Heart left ventricle (tissue), 16 donors: ENCODE results near the gene OSBPL10. TPM values are rescaled to one million over a fixed set of nuclear protein-coding genes. Genes with fewer than 3 reads are reported as not detected.

Source experiments
- ATAC-seq, 4 donors: fragments of 200-7000 bp; cut with Tn5 transposase; one replicate each; pipeline ENCODE4 v1.9.1; 2020 to 2022; ENCODE audit warnings: moderate library complexity in 4 of 4, mild to moderate bottlenecking in 3 of 4, moderate number of reproducible peaks in 1 of 4
- DNase-seq, 5 donors: peaks; one replicate each; pipeline ENCODE4 v3.0.0-alpha.2; 2020
- H3K27ac ChIP-seq, 12 donors: fragments of 200-600 bp; sonication (generic) in 4 of 12; one replicate each; pipeline versions ENCODE4 v1.5.0 to v1.8.0; 2016 to 2022; ENCODE audit warnings: mild to moderate bottlenecking in 2 of 12
- H3K27me3 ChIP-seq, 9 donors: fragments of 200-600 bp; sonication (generic) in 2 of 9; one replicate each; pipeline versions ENCODE4 v1.5.1 to v1.8.0; 2016 to 2022; ENCODE audit warnings: mild to moderate bottlenecking in 3 of 9
- H3K36me3 ChIP-seq, 9 donors: fragments of 200-600 bp; sonication (generic) in 2 of 9; one replicate each; pipeline versions ENCODE4 v1.5.0 to v1.8.0; 2018 to 2022; ENCODE audit warnings: mild to moderate bottlenecking in 2 of 9
- H3K4me1 ChIP-seq, 12 donors: fragments of 200-600 bp; sonication (generic) in 4 of 12; one replicate each; pipeline versions ENCODE4 v1.5.0 to v1.8.0; 2016 to 2022; ENCODE audit warnings: mild to moderate bottlenecking in 3 of 12
- H3K4me3 ChIP-seq, 12 donors: fragments of 200-600 bp; sonication (generic) in 4 of 12; one replicate each; pipeline versions ENCODE4 v1.5.0 to v1.8.0; 2017 to 2022; ENCODE audit warnings: mild to moderate bottlenecking in 9 of 12, moderate library complexity in 4 of 12
- H3K9me3 ChIP-seq, 12 donors: fragments of 200-600 bp; sonication (generic) in 4 of 12; one replicate each; pipeline versions ENCODE4 v1.5.0 to v1.8.0; 2016 to 2022; ENCODE audit warnings: mild to moderate bottlenecking in 1 of 12
- POLR2A ChIP-seq, 2 donors: fragments of 450-650 bp; IDR thresholded peaks; one replicate each; pipeline ENCODE4 v1.6.1; 2017; ENCODE audit warnings: antibody characterized with exemption in 2 of 2, mild to moderate bottlenecking in 2 of 2, moderate library complexity in 2 of 2
- WGBS, 4 donors: extraction: QIAGEN DNeasy Blood & Tissue Kit in 2 of 4; methylation state at CpG; one replicate each; pipeline versions ENCODE4 v1.1.5 to v1.1.7; 2013 to 2018; 5-methylcytosine and 5-hydroxymethylcytosine counted together
- intact Hi-C, 10 donors: fragments of 100-400 bp; cut with DNase I; formaldehyde crosslinking; loops; one replicate each; pipeline versions ENCODE4 v1.11.1 to v1.14.2; 2022
- polyA plus RNA-seq, 2 donors: library from polyadenylated mRNA; stranded (reverse); fragments of 200-250 nt; gene quantifications; one replicate each; pipeline ENCODE4 v1.2.3, GENCODE V29; 2013
- total RNA-seq, 9 donors: library from RNA; depleted of rRNA in 2 of 9; stranded (reverse); fragments of >200 nt in 2 of 9; fragmentation: NEBNext Ultra II Directional in 3 of 9; extraction: Animal tissue kit (Norgen Biotek cat#: 25700) in 3 of 9; gene quantifications; one replicate each; pipeline versions ENCODE4 v1.1.0 to v1.2.4, GENCODE V29; 2016 to 2023
- TF ChIP-seq, protein P1 (sequence below), 12 donors: fragments of 200-600 bp; sonication (generic) in 4 of 12; IDR thresholded peaks; one replicate each; pipeline versions ENCODE4 v1.5.0 to v1.8.0; 2018 to 2022; ENCODE audit warnings: antibody characterized with exemption in 12 of 12, mild to moderate bottlenecking in 5 of 12
- donor health status: ischemic (EF 13 %, LVEDD 7.1; RV severe dilation, severe dysfunction).
- donor health status: healthy with polysubstance abuse.
- donor health status: DM: no; HTN: yes; CAD: no.
- donor health status: DM: no; HTN: no; CAD: no.
- donor health status: ischemic (EF 25% LVEDD 6.9; RV normal size, moderate dysfunction).
- donor health status: ischemic (EF 25% LVEDD 5.7; RV mildly dilated, moderate dysfunction).
- donor health status: healthy.
- donor health status: DM: yes; HTN: yes; CAD: no.
- donor health status: ischemic (EF 35%, LVEDD 5.7; RV mildly dilated, moderate dysfunction).
- donor health status: nonischemic (EF 11% LVEDD 7.7; RV severe dilation, severe dysfunction).
- donor health status: DM: yes; HTN: yes; CAD: no.
- donor health status: PGD.
- donor health status: ischemic (EF 29% LVEDD 5.4; RV normal size, mild dysfunction).
- donor health status: nonischemic (EF 23%, LVEDD 6.1; RV moderate dilation, normal function).

OSBPL10 gene
- total and polyA plus RNA-seq, 11 donors: 1.3 to 12.7 (median 3.9) TPM

DNA sequence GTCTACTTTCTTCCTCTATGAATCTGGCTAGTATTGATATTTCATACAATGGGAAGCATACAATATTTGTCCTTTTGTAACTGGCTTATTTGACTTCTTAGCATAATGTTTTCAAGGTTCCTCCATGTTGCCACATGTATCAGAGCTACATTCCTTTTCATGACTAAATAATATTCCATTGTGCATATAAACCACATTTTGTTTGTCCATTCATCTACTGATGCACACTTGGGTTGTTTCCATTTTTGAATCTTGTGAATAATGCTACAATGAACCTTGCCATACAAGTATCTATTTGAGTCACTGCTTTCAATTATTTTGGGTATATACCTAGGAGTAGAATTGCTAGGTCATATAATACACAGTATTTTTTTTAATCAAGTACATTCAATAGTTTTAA lies 38.0 kb downstream of the OSBPL10 start:
- H3K27me3 ChIP-seq: no peaks in the 10 kb centered on the region
- TF ChIP-seq POLR2A (IDR thresholded peaks at IDR 0.05): no peak
- no peak for DNase-seq
- H3K27ac ChIP-seq: no peak overlapping the region
- intact Hi-C loops: no loop called here
- no peak overlapping the region for H3K4me3 ChIP-seq
- no peaks in the 10 kb centered on the region for H3K36me3 ChIP-seq
- ATAC-seq: no peak
- peaks cover 0 to 40% (median 22%) of the 10 kb centered on the region in 12 donors for H3K4me1 ChIP-seq
- H3K9me3 ChIP-seq: no peaks in the 10 kb centered on the region

DNA sequence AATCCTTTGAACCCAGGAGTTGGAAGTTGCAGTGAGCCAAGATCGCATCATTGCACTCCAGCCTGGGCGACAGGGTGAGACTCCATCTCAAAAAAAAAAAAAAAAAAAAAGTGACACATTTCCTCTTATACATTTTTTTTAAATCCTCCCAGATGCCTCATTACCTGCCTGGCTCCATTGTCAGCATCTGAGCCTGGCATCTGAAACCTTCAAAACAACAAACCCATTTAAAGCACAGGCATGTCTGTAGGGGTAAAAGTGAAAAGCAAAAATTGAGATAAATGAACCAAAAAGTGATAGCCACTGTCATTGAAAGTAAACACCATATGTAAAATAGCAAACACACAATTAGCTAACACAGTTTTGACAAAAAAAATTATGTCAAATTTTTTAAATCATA lies 38.6 kb downstream of the OSBPL10 start:
- intact Hi-C loops: no loop called here
- H3K27me3 ChIP-seq: no peaks in the 10 kb centered on the region
- no peaks in the 10 kb centered on the region for H3K9me3 ChIP-seq
- peaks cover 0 to 36% (median 21%) of the 10 kb centered on the region in 12 donors for H3K4me1 ChIP-seq
- H3K4me3 ChIP-seq: no peak overlapping the region
- H3K36me3 ChIP-seq: no peaks in the 10 kb centered on the region
- no peak for DNase-seq
- H3K27ac ChIP-seq: no peak overlapping the region
- TF ChIP-seq POLR2A (IDR thresholded peaks at IDR 0.05): no peak
- TF ChIP-seq, protein P1, sequence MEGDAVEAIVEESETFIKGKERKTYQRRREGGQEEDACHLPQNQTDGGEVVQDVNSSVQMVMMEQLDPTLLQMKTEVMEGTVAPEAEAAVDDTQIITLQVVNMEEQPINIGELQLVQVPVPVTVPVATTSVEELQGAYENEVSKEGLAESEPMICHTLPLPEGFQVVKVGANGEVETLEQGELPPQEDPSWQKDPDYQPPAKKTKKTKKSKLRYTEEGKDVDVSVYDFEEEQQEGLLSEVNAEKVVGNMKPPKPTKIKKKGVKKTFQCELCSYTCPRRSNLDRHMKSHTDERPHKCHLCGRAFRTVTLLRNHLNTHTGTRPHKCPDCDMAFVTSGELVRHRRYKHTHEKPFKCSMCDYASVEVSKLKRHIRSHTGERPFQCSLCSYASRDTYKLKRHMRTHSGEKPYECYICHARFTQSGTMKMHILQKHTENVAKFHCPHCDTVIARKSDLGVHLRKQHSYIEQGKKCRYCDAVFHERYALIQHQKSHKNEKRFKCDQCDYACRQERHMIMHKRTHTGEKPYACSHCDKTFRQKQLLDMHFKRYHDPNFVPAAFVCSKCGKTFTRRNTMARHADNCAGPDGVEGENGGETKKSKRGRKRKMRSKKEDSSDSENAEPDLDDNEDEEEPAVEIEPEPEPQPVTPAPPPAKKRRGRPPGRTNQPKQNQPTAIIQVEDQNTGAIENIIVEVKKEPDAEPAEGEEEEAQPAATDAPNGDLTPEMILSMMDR (IDR thresholded peaks at IDR 0.05): no peak
- 92 to 97% (median 96%) methylated on average over 2 of the region's 2 CpGs for WGBS, 4 donors
- ATAC-seq: no peak

DNA sequence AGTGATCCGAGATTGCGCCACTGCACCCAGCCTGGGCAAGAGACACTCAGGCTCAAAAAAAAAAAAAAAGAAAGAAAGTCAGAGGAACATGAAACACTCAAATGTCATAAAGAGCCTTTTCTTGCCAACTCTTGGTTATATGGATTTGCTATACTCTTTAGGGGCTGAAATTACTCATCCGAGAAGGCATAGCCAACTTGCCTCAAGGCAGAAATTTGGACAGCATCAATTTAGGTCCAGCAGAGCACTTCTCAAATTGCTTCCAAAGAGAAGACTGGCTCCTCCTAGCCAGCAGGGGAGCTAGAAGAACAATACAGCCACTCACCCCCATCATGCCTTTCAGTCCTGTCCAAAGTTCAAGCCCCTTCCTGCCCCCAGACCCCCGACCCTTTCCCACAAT lies 43.8 kb downstream of the OSBPL10 start:
- ATAC-seq: no peak

DNA sequence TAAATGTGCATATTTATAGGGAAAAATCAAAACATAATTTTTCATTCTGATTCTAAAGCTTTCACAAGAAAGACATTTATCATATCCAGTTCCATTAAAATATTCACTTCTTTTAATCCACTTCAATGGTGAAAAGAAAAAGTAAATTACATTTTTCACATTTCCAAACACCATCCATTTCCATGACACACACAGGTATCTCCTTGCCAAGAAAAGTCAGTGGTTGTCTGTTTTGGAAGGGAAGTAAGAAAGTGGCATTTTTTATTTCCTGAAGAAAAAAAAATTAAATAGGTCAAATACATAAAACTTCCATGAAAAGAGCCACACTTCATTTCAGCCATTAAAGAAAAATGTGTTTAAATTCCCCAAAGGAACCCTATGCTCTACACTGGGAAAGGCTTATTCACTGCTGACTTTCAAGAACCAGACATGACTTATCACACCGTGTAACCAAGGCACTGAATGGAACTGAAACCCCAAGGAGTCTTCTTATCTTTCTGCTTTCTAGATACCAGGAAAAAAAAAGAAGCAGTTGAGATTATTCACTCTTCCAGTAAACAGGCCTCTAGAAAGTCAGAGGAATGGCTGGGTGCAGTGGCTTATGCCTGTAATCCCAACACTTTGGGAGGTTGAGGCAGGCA lies 44.5 kb downstream of the OSBPL10 start:
- Histone ChIP-seq H3K27me3 (no peaks in the 10 kb centered on the region), H3K9me3 (no peaks in the 10 kb centered on the region), H3K4me1 (peaks cover 0 to 25% (median 6%) of the 10 kb centered on the region in 12 donors), H3K27ac (no peak overlapping the region), H3K4me3 (no peak overlapping the region), H3K36me3 (no peaks in the 10 kb centered on the region)
- DNase-seq (no peak), ATAC-seq (peak in 2 of 4 donors; percentile 53 to 74)
- intact Hi-C loops: no loop called here
- TF ChIP-seq POLR2A (IDR thresholded peaks at IDR 0.05): no peak
- TF ChIP-seq, protein P1 (IDR thresholded peaks at IDR 0.05): no peak
- WGBS, 4 donors: 17 to 27% (median 24%) methylated on average over 1 of the region's 1 CpG

More for the DNA sequence above, 43.8 kb downstream of the OSBPL10 start:
- Histone ChIP-seq H3K27ac (no peak overlapping the region), H3K9me3 (no peaks in the 10 kb centered on the region), H3K27me3 (no peaks in the 10 kb centered on the region), H3K36me3 (no peaks in the 10 kb centered on the region), H3K4me1 (peaks cover 0 to 27% (median 7%) of the 10 kb centered on the region in 12 donors), H3K4me3 (no peak overlapping the region)
- no peak for DNase-seq
- 80 to 99% (median 95%) methylated on average over 4 of the region's 4 CpGs for WGBS, 4 donors
- TF ChIP-seq, protein P1 (IDR thresholded peaks at IDR 0.05): no peak
- intact Hi-C loops: no loop called here

DNA sequence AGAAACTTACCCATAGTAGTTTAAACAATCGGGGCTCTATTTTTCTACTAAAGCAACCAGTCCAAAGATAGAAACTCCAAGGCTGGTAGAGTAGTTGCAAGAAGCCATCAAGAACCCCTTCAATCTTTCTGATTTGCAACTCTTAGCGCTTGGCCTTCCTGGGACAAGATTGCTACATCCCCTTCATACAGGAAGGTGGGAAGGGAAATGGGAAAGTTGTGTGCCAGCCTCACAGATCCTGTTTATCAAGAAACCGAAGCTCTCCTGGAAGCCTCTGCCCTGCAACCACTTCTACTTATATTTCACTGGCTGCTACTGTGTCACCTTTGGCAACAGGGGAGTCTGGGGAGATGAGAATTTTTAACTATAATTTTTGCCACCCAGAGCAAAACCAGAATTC lies 46.2 kb downstream of the OSBPL10 start:
- intact Hi-C loops: no loop called here
- Histone ChIP-seq H3K36me3 (no peaks in the 10 kb centered on the region), H3K9me3 (no peaks in the 10 kb centered on the region), H3K4me1 (peaks cover 0 to 18% (median 0%) of the 10 kb centered on the region in 12 donors), H3K27me3 (no peaks in the 10 kb centered on the region), H3K27ac (no peak overlapping the region), H3K4me3 (no peak overlapping the region)
- DNase-seq (no peak), ATAC-seq (no peak)
- 49 to 62% (median 57%) methylated on average over 3 of the region's 3 CpGs for WGBS, 4 donors
- TF ChIP-seq, protein P1 (IDR thresholded peaks at IDR 0.05): no peak
- no peak for TF ChIP-seq POLR2A (IDR thresholded peaks at IDR 0.05)
